GM21360 (cell line): ENCODE data around the gene FAM53A.
"Not testable (repeated sequence)": the region's sequence is repeated elsewhere in the genome, so short reads cannot be mapped to it uniquely, and the experiment has no call there.

Experiments used
- ATAC-seq: cut with Tn5 transposase; IDR thresholded peaks from one replicate; pipeline ENCODE4 v1.9.1; 2021; ENCODE audit warnings: mild to moderate bottlenecking, moderate library complexity; ENCODE audit not compliant: unreplicated experiment

FAM53A gene

DNA sequence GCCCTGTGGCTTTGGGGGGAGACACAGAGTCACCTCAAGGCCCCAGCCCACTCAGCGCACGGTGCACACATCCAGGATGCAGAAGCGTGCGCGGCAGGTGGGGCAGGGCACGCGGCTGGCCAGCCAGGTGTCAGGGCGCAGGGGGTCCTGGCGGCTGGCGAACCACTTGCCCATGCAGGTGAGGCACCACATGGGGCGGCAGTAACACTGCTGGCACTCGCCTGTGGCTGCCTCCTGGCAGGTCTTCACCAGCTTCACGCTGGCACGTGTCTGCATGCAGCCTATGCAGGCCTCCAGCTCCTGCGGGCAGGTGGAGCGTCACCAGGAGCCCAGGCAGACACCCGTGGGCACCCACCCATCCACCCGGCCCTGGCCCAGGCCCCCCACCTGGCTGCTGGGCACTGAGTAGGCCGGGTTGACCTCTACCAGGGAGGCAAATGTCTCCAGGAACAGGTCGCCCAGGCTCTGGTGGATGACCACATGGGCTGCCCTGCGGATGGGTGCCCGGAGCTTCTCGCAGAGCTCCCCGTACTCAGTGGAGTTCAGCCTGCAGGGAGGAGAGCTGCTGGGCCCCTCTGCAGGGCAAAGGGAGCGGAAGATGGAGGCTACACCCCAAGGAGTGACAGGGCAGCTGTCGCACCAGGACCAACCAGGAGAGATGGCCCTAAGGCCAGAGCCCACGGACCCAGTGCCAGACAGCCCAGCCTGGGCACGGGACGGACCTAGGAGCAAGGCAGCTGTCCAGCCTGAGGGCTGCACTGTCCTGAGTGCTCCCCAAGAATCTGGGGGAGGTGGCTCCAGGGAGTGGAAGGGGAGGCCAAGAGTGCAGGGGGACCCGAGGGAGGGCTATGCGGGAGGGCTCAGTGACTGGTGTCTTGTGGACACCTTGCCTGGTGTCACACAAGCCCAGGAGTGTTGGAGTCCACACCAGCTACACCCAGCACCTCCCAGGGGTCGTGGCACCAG lies 33.3 kb upstream of the FAM53A start:
- no peak for ATAC-seq

DNA sequence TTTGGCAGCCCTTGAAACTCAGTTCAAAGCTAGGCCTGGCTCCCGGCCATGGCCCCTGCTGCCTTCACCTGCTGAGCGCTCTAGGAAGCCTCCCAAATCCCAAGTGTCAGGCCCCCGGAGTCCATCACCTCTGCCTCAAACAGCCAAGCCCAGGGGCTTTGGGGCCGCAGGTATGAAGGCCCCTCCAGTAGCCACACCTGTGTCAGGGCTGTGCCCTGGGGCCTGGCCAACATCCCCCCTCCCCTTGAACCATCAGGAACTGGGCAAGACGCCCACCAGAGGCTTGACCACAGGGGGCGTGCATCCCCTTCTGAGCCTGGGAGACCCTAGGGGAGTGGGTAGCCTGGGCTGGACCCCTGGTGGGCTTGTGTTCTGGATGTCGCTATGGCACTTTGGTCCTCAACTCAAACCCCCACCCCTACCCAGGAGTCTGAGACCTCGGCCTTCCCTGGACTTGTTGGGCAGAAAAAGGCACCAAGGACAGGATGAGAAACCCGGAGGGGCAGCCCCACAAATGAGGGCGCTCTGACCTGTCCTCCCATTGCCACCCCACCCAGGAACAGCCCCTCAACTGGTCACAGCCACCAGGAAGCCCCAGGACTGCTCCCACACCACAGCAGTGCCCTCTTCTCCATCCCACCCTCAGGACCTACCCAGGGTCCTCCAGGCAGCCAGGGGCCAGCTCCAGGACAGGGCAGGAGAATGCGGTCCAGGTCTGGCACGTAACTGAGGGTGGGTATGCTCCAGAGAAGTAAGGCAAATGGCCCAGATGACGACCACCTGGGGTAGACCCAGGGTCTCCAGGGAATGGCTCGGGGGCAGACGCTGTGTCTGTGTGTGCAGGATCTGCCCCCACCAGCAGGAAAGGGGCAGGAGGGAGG lies 32.2 kb upstream of the FAM53A start:
- no peak for ATAC-seq

DNA sequence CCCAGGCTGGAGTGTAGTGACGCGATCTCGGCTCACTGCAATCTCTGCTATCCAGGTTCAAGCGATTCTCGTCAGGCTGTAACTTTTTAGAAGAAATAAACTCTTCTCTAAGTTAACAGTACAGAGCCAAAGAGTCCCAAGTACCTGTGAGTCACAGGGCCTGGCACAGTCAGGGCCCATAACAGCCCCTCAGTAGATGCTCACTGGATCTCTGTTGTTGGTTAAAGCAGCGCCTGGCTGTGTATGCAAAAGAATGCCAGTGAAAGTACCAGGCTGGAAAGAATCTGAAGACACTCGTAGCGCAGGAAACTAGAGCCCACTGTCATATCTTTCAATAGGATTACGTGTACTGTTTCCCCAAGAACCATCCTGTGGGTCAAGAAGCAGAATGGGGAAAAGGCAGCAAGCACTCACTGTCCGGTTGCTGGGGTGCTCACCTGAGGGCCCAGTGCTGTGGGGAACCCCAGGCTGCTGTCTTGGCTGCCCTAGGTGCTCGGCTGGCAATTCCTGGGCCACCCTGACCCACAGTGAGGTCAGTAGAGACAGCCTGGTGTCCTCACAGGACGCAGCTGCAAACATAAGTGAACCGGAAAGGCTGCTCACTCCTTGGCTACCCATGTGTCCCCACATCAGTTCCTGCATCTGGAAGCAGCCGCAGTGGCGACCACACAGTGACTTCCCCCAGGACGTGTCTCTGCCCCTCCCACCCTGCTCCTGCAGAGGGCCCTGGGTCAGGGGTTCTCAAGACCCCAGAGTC lies 31.1 kb upstream of the FAM53A start:
- ATAC-seq, result no peak

DNA sequence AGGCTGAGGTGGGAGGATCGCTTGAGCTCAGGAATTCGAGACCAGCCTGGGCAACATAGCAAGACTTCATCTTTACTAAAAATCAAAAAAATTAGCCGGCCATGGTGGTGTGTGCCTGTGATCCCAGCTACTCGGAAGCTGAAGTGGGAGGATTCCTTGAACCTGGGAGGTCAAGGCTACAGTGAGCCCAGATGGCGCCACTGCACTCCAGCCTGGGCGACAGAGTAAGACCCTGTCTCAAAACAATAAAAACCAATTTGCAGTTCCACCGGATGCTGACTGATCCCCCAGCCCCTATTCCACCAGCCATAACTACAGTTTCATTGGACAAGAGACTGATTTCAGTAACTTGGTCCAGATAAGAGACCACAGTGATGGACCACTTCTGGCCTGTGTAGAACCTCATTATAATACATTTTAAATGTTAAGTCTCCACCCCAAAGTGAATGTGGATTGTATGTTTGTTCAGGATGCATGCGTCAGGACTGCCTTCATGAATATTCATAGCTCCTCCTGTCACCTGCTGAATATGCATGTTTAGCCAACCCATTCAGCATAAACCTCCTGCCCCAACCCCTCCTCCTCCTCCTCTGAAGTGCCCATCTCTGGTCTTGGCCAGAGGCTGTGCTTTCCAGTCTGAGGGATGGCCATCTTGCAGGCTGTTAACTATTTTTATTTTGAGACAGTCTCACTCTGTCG lies 30.3 kb upstream of the FAM53A start:
- ATAC-seq, result no peak

DNA sequence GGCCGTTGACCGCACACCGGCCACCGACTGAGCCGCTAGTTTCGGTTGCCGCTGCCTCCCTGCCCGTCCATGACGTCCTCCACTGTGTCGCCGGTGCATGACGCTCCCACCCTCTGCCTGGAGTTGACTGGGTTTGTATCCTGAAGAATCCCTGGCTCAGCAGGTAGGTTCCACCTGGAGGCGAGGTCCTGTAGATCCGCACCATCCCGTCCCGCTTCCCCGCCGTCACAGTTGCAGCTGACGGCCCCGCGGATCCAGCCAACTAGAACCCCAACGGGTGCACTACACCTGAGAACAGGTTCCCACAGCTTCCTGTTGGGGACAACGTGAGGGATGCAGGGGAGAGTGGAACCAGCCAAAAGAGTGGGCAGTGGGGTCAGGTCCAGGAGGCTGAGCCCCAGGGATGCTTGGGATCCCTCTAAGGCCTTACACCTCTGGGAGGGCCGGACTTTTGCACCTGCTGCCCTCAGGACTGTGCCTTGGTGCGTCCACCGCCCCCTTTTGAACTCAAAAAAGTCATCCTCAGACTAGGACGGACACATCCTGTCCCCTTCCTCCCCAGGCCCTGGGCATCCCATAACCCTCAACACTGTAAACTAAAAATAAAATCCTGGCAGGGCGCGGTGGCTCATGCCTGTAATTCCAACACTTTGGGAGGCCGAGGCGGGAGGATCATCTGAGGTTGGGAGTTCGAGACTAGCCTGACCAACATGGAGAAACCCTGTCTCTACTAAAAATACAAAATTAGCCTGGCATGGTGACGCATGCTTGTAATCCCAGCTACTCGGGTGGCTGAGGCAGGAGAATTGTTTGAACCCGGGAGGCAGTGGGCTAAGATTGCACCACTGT lies 29.1 kb upstream of the FAM53A start:
- ATAC-seq, result peak; percentile 8

DNA sequence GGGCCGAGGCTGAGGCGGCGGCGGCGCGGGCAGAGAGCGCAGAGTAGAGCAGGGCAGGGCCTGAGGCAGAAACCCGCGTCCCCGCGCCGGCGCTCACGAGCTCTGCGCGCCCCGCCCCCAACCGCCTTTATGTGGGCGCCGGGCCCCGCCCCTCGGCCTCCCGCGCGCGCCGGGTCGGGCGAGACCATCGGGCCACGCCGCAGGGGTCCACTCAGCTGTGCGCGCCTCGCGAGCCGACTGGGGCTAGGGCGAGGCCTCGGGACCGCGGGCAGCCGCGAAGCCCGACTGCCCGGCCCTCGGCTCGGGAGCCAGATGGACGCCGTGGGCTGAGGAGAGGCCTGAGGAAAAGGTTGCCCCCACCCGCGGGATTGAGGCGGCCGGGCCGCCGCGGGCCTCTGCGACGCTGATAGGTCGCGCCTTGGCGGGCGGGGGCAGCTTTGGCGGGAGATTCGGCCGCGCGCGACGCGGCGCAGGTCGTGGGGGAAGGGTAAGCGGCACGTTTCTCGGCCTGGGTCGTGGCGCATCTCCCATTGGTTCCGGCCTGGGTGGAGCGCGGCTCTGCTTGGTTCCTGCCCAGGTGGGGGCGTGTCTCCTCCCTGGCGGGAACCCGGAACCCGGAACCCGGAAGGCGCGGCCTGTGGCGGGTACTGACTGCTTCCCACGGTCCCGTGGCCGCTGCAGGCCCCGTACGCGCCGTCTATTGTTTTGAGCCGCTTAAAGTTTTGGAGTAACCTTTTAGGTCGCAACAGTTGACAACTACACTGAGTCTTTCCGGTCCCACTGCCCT lies 28.3 kb upstream of the FAM53A start, which contains the start of gene SLBP:
Gene SLBP, minus strand, starts transcription at position 104 of the 787 bp plus-strand sequence. CDS start 131 bp downstream, outside the sequence.
- ATAC-seq, result peak; percentile 66

DNA sequence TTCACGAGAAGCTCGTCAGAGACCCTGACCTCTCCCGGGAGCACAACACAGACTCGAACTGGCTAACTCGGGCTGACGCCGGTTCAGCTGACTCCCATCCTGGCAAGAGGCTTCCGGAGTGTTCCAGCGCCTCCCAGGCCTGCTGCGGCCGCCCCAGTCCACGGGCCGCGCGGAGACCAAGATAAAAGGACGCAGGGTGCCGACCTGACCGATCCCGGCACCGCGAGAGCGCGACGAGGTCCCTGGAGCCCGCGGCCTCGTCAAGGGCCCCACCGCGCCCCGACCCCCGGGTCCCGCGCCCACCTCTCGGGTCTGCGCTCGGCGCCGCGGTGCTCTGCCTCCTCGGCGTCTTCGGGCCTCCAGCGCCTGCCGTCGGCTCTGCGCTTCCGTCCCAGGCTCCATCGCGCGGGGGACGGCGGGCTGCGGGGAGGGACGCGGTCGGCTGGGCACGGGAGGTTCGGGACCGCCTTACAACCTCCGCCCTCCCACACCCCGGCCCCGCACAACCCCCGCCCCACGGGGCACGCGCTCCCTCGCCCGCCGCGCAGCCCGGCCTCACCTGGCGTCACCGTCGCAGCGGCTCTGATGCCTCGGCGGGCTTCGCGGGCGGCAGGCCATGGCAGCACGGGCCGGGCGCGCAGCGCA lies 27.6 kb upstream of the FAM53A start:
- peak; percentile 22 for ATAC-seq

DNA sequence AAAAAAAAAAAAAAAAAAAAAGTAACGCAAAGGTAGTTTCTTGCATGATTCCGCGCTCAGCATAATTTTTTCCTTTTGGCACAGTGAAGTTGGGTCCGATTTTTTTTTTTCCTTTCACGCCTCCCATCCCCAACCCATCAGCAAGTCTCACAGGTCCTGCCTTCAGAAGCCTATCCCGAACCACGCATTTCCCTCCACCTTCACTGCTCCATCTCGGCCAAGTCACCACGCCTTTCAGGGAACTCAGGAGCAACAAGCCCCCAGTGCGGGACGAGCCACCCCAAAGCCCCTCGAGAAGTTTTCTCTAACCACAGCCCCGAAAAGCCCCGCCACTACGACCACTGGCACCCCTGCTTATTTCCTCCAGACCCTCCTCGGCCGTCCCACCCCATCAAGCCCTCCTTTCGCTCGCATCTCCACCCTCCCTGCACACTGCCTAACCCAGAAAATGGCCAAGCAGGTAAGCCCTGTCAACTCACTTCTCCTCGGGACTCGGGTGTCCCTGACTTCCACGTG lies 27.0 kb upstream of the FAM53A start:
- no peak for ATAC-seq

DNA sequence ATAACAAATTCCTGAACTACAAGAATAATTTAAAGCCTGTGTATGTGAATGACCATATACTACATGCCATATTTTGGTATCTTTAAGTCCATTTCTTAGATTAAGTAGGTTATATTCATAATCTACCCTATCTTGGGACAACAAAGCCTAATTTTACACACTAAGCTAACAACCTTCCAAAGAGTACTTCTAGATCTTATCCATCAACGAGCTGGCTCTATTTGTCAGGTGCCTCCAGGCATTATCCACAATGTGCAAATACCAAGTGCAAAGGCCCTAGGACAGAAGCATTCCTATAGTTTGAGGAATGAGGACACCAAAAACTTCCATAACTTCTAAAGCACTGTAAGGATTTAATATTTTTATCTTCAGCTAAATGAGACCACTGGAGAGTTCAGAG lies 24.5 kb upstream of the FAM53A start:
- no peak for ATAC-seq

DNA sequence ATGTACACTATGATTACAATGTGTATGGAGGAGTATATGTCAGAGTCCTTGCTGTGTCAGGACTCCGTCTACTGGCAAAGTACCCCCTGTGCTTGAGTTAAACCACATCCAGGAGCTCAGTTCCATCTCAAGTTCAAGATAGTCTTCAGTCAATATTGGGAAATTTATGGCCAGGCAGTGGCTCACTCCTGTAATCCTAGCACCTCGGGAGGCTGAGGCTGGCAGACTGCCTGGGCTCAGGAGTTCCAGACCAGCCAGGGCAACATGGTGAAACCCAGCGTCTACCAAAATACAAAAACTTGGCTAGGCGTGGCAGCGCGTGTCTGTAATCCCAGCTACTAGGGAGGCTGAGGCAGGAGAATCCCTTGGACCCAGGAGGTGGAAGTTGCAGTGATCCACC lies 22.2 kb upstream of the FAM53A start:
- ATAC-seq, result no peak

DNA sequence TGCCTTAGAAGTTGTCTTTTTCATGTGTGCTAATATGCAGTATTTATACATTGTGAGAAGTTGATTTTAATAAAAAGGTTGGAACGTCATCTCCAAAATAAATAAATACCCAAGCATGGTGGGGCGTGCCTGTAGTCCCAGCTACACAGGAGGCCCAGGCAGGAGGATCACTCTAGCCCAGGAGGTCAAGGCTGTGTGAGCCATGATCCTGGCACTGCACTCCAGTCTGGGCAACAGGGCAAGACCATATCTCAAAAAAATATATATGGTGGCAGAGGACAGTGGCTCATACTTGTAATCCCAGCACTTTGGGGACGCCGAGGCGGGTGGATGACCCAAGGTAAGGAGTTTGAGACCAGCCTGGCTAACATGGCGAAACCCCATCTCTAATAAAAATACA lies 21.6 kb upstream of the FAM53A start:
- no peak for ATAC-seq

DNA sequence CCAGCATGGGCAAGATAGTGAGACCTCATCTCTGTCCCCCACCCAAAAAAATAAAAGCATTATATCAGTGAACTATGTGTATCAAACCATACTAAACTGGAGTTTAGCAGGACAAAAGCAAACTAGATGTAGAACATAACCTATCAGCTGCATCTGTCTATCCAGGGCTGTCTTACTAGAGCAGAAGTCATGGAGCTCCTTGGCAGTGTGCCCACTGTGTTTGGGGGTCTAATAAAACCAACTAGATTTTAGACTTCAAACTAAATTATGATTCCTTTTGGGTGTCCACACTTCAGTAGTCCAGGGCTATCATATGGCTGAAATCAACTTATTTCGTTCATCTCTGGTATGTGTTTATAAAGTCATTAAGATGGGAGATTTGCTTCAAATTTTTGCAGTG lies 19.8 kb upstream of the FAM53A start:
- no peak for ATAC-seq

DNA sequence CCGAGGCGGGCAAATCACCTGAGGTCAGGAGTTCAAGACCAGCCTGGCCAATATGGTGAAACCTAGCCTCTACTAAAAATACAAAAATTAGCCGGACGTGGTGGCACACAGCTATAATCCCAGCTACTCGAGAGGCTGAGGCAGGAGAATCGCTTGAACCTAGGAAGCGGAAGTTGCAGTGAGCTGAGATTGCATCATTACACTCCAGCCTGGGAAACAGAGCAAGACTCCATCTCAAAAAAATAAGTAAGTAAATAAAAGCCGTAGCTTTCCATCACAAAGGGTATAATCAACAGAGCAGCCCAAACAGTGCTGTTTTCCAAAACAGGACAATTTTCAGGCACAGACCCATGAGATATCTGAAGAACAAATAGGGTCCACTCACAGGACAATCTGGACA lies 17.6 kb upstream of the FAM53A start:
- ATAC-seq, result not testable (repeated sequence)

DNA sequence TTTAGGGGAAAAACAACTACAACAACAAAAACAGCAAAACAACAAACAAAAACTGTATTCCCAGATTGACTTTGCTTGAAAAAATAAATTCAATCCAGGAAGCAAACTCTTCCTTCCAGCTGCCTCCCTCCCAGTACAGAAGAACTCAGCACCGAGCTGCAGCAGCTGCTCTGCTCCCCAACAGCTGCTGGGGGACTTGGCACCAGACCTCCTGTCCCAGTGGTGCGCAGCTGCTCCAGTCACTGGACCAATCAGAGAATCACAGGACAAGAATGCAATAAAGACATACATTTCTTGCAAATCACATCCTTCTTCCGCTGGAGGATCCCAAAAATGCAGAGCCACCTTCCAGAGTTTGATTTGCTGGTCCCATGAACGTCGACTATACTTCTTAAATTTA lies 11.8 kb upstream of the FAM53A start:
- no peak for ATAC-seq

DNA sequence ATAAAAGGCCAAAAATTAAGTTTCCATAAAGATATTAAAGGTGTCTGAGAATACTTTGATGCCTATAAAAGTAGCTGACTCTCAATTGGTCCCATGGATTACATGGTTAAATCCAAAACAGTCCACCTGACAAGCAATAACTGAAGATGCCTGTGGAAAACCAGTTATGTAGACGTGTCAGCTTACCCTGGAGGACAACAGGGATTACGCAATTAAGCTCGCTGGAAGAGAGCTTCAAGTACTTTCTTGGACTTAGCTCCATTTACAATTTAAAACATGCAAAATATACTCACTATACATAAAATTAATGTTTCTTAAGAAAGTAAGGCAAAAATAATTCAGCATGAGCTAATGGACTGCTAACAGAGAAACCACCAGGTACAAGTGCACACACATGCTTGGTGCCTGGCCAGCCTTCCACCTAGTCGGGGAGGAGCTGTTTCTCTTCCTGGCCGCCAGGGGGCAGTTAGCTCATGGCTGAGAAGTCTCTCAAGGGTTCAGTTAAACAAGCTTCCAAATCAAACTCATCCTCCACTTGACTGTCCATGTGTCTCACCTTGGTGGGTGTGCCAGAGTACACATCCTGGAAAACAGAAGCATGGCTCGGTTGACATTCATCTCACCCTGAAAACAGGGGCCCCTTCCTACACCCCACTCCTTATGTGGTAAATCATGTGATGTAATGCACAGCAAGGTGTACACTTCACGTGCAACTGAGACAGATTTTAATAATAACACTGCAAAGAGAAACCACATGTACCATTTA lies 9.2 kb upstream of the FAM53A start:
- ATAC-seq, result peak; percentile 73

DNA sequence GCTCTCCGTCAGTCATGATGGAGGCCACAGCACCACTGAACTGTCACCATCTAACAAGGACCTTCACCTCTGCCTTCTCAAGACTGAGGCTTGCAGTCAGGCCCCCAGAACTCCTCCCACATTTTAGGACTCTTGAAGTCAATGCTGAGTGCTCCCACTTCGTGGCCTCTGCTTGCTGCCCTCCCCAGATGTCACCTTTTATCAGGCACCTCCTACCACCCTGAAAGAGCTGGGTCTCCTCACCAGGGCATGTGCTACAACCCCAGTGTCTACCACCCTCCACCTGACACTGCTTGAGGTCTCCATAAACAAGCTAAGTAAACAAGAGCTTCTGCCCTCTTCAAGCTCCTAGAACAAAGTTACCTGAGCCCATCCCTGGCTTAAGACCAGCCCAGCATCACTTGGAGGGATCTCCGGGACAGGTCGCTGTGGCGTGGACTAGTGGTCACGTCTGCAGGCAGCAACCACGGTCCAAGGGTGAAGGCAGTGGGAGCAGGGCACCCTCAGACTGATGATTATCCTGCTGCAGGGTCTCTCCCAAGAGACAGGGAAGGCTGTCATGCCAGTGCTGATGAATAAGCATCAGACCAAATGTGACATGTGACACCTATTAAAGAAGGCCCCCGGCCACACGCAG lies 7.7 kb upstream of the FAM53A start:
- ATAC-seq, result no peak

DNA sequence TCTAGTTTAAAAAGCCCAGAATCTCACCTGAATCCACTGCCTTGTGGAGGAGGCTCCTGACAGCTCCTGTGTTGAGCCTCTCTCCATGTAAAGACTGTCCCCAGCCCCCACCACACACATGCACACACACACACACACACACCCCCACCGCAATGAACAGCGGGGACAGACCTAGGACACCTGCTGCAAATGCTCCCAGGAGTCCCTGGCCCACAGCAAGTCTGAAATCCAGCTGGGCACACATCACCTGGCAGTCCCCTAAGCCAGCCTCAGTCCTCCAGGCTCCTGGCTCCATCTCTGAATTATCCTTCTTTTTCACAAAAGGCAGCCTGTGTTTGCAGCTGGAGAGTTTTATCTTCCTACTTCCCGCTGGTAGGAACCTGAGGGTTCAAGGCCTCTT lies 6.6 kb upstream of the FAM53A start:
- no peak for ATAC-seq
